A549 (cell line): ENCODE results near the gene UBE3C. TPM values are rescaled to one million over a fixed set of nuclear protein-coding genes. Genes with fewer than 3 reads are reported as not detected.

Experiments used
- ATAC-seq, 2 experiments: fragments of 200-7000 bp in 1 of 2; fragments of >200 bp in 1 of 2; cut with Nextera tagmentation in 1 of 2; cut with Tn5 transposase in 1 of 2; 3 replicates each; pipeline versions ENCODE4 v1.8.0 to v1.9.1; 2018 to 2020; ENCODE audit warnings: mild to moderate bottlenecking in 1 of 2, moderate library complexity in 1 of 2
- CTCF ChIA-PET: fragments of 300-600 bp; sonication (Branson Sonifier 250); formaldehyde crosslinking; extraction: SDS; loops from one replicate; lab custom pipeline; 2021; ENCODE audit warnings: antibody characterized with exemption, inconsistent platforms; lab: Yijun Ruan, JAX
- POLR2A ChIA-PET: fragments of 350-600 bp; formaldehyde crosslinking; extraction: SDS; loops from one replicate; lab custom pipeline; 2021; ENCODE audit warnings: antibody characterized with exemption, inconsistent platforms; lab: Yijun Ruan, JAX
- DNase-seq, 2 experiments: peaks; one replicate each; pipeline versions ENCODE4 v3.0.0 to v3.0.0-alpha.2; 2011 to 2016; ENCODE audit warnings: low read depth in 1 of 2, low spot score in 1 of 2
- FAIRE-seq: peaks from 2 replicates; lab custom pipeline; 2011; peaks lifted over from hg19 to GRCh38; lab: Jason Lieb, UNC
- H3K27ac ChIP-seq, 2 experiments: fragments of >200 bp; sonication (Bioruptor Twin); formaldehyde crosslinking; 3 replicates each; pipeline ENCODE4 v1.5.1; 2016 to 2017
- H3K4me1 ChIP-seq: fragments of >200 bp; sonication (Bioruptor Twin); formaldehyde crosslinking; 3 replicates; pipeline ENCODE4 v1.6.1; 2016
- H3K4me2 ChIP-seq: fragments of >200 bp; sonication (Bioruptor Twin); formaldehyde crosslinking; 3 replicates; pipeline ENCODE4 v1.6.1; 2016
- H3K4me3 ChIP-seq: fragments of >200 bp; sonication (Bioruptor Twin); formaldehyde crosslinking; 3 replicates; pipeline ENCODE4 v1.5.1; 2016
- H3K9me3 ChIP-seq: fragments of >200 bp; sonication (Bioruptor Twin); formaldehyde crosslinking; 3 replicates; pipeline ENCODE4 v1.6.1; 2016
- CBX2 ChIP-seq: fragments of 200-600 bp; sonication (generic); IDR thresholded peaks from 2 replicates; pipeline ENCODE4 v1.6.1; 2016; ENCODE audit warnings: low read depth, mild to moderate bottlenecking, borderline replicate concordance
- CBX8 ChIP-seq: fragments of 200-600 bp; sonication (generic); IDR thresholded peaks from 2 replicates; pipeline ENCODE4 v1.6.1; 2016
- CEBPB ChIP-seq, 2 experiments: fragments of >200 bp in 1 of 2; sonication (Bioruptor Twin) in 1 of 2; formaldehyde crosslinking in 1 of 2; IDR thresholded peaks; 2 replicates each; pipeline ENCODE4 v1.6.1; 2012 to 2016
- CHD2 ChIP-seq: fragments of 150-350 bp; IDR thresholded peaks from 2 replicates; pipeline ENCODE4 v1.6.1; 2014; ENCODE audit warnings: low read length; ENCODE audit not compliant: partially characterized antibody
- CHD4 ChIP-seq: fragments of 200-600 bp; sonication (generic); IDR thresholded peaks from 2 replicates; pipeline ENCODE4 v1.6.1; 2016; ENCODE audit warnings: antibody characterized with exemption, mild to moderate bottlenecking, borderline replicate concordance
- ESRRA ChIP-seq: fragments of 150-350 bp; IDR thresholded peaks from 2 replicates; pipeline ENCODE4 v1.6.1; 2014; ENCODE audit warnings: mild to moderate bottlenecking, low read length, borderline replicate concordance
- FOXS1 ChIP-seq: fragments of 250-450 bp; sonication (Bioruptor Pico); IDR thresholded peaks from 2 replicates; pipeline ENCODE4 v1.5.0; 2020; ENCODE audit warnings: mild to moderate bottlenecking, moderate library complexity
- GATA3 ChIP-seq: IDR thresholded peaks from 2 replicates; pipeline ENCODE4 v1.6.1; 2012; ENCODE audit warnings: borderline replicate concordance
- HDAC2 ChIP-seq: fragments of 200-600 bp; sonication (generic); IDR thresholded peaks from 2 replicates; pipeline ENCODE4 v1.6.1; 2016
- HES2 ChIP-seq: fragments of >200 bp; sonication (Bioruptor Twin); formaldehyde crosslinking; IDR thresholded peaks from 2 replicates; pipeline ENCODE4 v1.6.1; 2016
- MAFK ChIP-seq: fragments of 450-650 bp; IDR thresholded peaks from 2 replicates; pipeline ENCODE4 v1.6.1; 2014; ENCODE audit not compliant: partially characterized antibody
- NFE2L2 ChIP-seq: fragments of 150-350 bp; conservative IDR thresholded peaks from 2 replicates; pipeline ENCODE4 v1.6.1; 2014; ENCODE audit warnings: low read length
- RARB ChIP-seq: fragments of 250-450 bp; sonication (Bioruptor Pico); IDR thresholded peaks from 2 replicates; pipeline ENCODE4 v1.8.0; 2021; ENCODE audit warnings: mild to moderate bottlenecking, moderate library complexity
- RFX5 ChIP-seq: fragments of 450-650 bp; IDR thresholded peaks from 2 replicates; pipeline ENCODE4 v1.7.1; 2014; ENCODE audit warnings: antibody characterized with exemption, mild to moderate bottlenecking, moderate library complexity
- RNF2 ChIP-seq: fragments of 200-600 bp; sonication (generic); IDR thresholded peaks from 2 replicates; pipeline ENCODE4 v1.6.1; 2016; ENCODE audit warnings: low read depth, mild to moderate bottlenecking, antibody characterized with exemption, moderate library complexity, borderline replicate concordance
- SMC3 ChIP-seq: fragments of >200 bp; sonication (Bioruptor Twin); formaldehyde crosslinking; IDR thresholded peaks from 3 replicates; pipeline ENCODE4 v1.6.1; 2018; ENCODE audit warnings: inconsistent platforms
- SREBF2 ChIP-seq: fragments of 450-650 bp; IDR thresholded peaks from 2 replicates; pipeline ENCODE4 v1.6.1; 2014; ENCODE audit warnings: mild to moderate bottlenecking, moderate library complexity
- TFCP2L1 ChIP-seq: fragments of 250-450 bp; sonication (Bioruptor Pico); IDR thresholded peaks from 2 replicates; pipeline ENCODE4 v1.5.0; 2021; ENCODE audit warnings: mild to moderate bottlenecking
- ZC3H11A ChIP-seq: fragments of 450-650 bp; IDR thresholded peaks from 2 replicates; pipeline ENCODE4 v1.6.1; 2014; ENCODE audit warnings: antibody characterized with exemption, mild to moderate bottlenecking
- ZFP36 ChIP-seq: fragments of 450-650 bp; IDR thresholded peaks from 2 replicates; pipeline ENCODE4 v1.6.1; 2014; ENCODE audit warnings: borderline replicate concordance; ENCODE audit not compliant: partially characterized antibody
- WGBS: methylation state at CpG from one replicate; pipeline ENCODE4 v1.1.6; 2017; ENCODE audit errors: missing lambda C conversion rate; 5-methylcytosine and 5-hydroxymethylcytosine counted together
- polyA plus RNA-seq, 4 experiments: library from polyadenylated mRNA; depleted of rRNA in 3 of 4; stranded (reverse); fragments of >200 nt; fragmentation: RNase III in 1 of 4; extraction: RNeasy Plus Mini Kit Qiagen cat#74134 plus additional on column Dnase treatment in 1 of 4; gene quantifications; 2 replicates in 3 of 4; 3 replicates in 1 of 4; pipeline ENCODE4 v1.2.3, GENCODE V29; 2011 to 2017
- TF ChIP-seq, protein P1 (sequence below): fragments of 200-600 bp; sonication (generic); IDR thresholded peaks from 2 replicates; pipeline ENCODE4 v1.6.1; 2016; ENCODE audit warnings: antibody characterized with exemption, mild to moderate bottlenecking, moderate library complexity
- TF ChIP-seq, protein P2 (sequence below): fragments of >200 bp; sonication (Bioruptor Twin); formaldehyde crosslinking; IDR thresholded peaks from 3 replicates; pipeline ENCODE4 v1.5.1; 2016
- TF ChIP-seq, protein P3 (sequence below): IDR thresholded peaks from 2 replicates; pipeline ENCODE4 v1.6.1; 2012; ENCODE audit warnings: low read depth, borderline replicate concordance

Gene UBE3C
- polyA plus RNA-seq, 2 of the 4 experiments (the other 2 are of a cell fraction): 52.1 to 73.2 TPM

DNA sequence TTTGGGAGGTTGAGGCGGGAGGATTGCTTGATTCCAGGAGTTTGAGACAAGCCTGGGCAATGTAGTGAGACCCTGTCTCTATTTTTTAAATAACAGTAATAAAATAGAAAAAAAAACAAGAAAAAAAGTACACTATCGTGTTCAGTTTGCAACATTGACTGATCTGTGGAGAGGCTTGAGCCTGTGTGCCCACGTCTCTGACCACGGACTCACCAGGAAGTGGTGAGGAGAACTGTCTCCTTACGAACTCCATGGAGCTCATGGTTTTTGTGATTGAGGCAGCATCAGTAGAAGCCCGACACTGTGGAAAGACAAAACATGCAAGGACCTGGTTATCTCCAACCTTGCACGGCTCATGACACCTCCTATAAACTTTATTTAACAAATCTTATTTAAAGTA is 174.2 kb downstream of the UBE3C start:
- Histone ChIP-seq H3K27ac (no peak overlapping the region), H3K4me3 (no peak overlapping the region)
- no peak for TF ChIP-seq HES2
- TF ChIP-seq CHD4: no peak
- no peak for TF ChIP-seq TFCP2L1 (CRISPR knock-in tag)
- no peak for TF ChIP-seq CBX2
- TF ChIP-seq FOXS1 (CRISPR knock-in tag): no peak
- TF ChIP-seq, protein P1, sequence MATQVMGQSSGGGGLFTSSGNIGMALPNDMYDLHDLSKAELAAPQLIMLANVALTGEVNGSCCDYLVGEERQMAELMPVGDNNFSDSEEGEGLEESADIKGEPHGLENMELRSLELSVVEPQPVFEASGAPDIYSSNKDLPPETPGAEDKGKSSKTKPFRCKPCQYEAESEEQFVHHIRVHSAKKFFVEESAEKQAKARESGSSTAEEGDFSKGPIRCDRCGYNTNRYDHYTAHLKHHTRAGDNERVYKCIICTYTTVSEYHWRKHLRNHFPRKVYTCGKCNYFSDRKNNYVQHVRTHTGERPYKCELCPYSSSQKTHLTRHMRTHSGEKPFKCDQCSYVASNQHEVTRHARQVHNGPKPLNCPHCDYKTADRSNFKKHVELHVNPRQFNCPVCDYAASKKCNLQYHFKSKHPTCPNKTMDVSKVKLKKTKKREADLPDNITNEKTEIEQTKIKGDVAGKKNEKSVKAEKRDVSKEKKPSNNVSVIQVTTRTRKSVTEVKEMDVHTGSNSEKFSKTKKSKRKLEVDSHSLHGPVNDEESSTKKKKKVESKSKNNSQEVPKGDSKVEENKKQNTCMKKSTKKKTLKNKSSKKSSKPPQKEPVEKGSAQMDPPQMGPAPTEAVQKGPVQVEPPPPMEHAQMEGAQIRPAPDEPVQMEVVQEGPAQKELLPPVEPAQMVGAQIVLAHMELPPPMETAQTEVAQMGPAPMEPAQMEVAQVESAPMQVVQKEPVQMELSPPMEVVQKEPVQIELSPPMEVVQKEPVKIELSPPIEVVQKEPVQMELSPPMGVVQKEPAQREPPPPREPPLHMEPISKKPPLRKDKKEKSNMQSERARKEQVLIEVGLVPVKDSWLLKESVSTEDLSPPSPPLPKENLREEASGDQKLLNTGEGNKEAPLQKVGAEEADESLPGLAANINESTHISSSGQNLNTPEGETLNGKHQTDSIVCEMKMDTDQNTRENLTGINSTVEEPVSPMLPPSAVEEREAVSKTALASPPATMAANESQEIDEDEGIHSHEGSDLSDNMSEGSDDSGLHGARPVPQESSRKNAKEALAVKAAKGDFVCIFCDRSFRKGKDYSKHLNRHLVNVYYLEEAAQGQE: no peak
- TF ChIP-seq CHD2: no peak
- no peak for TF ChIP-seq SREBF2
- no peak for TF ChIP-seq CBX8
- TF ChIP-seq RFX5: no peak
- no peak for TF ChIP-seq ZC3H11A
- no peak for TF ChIP-seq HDAC2
- TF ChIP-seq, protein P2, sequence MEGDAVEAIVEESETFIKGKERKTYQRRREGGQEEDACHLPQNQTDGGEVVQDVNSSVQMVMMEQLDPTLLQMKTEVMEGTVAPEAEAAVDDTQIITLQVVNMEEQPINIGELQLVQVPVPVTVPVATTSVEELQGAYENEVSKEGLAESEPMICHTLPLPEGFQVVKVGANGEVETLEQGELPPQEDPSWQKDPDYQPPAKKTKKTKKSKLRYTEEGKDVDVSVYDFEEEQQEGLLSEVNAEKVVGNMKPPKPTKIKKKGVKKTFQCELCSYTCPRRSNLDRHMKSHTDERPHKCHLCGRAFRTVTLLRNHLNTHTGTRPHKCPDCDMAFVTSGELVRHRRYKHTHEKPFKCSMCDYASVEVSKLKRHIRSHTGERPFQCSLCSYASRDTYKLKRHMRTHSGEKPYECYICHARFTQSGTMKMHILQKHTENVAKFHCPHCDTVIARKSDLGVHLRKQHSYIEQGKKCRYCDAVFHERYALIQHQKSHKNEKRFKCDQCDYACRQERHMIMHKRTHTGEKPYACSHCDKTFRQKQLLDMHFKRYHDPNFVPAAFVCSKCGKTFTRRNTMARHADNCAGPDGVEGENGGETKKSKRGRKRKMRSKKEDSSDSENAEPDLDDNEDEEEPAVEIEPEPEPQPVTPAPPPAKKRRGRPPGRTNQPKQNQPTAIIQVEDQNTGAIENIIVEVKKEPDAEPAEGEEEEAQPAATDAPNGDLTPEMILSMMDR: no peak
- no peak for TF ChIP-seq RARB (CRISPR knock-in tag)
- TF ChIP-seq, all 56 proteins: peak for 0
- DNase-seq (no peak), FAIRE-seq (no peak), ATAC-seq (no peak)
- no peak overlapping the region for H3K4me2 ChIP-seq
- peaks cover 24% of the 10 kb centered on the region for H3K4me1 ChIP-seq
- ChIA-PET POLR2A (no interaction called here), CTCF (interaction anchor here (2.3 kb wide), 1 partner anchor 26 kb away, joined by 9 read pairs; no protein-coding TSS in a partner anchor)
- H3K9me3 ChIP-seq: no peaks in the 10 kb centered on the region
- 89% methylated on average over 7 of the region's 7 CpGs for WGBS

GRCh38 chr7:157313645-157314044 is 174.9 kb downstream of the UBE3C start:
- no peak for TF ChIP-seq ESRRA
- TF ChIP-seq MAFK: peak; percentile 33
- TF ChIP-seq ZC3H11A: no peak
- TF ChIP-seq, all 56 proteins: peak for 1
- Histone ChIP-seq H3K4me3 (no peak overlapping the region), H3K4me1 (peaks cover 31% of the 10 kb centered on the region), H3K9me3 (no peaks in the 10 kb centered on the region), H3K4me2 (no peak overlapping the region), H3K27ac (no peak overlapping the region)
- DNase-seq (no peak), ATAC-seq (no peak), FAIRE-seq (no peak)
- WGBS: 83% methylated on average over 15 of the region's 15 CpGs
- ChIA-PET POLR2A (no interaction called here), CTCF (interaction anchor here (2.3 kb wide), 1 partner anchor 26 kb away, joined by 9 read pairs; no protein-coding TSS in a partner anchor)

DNA sequence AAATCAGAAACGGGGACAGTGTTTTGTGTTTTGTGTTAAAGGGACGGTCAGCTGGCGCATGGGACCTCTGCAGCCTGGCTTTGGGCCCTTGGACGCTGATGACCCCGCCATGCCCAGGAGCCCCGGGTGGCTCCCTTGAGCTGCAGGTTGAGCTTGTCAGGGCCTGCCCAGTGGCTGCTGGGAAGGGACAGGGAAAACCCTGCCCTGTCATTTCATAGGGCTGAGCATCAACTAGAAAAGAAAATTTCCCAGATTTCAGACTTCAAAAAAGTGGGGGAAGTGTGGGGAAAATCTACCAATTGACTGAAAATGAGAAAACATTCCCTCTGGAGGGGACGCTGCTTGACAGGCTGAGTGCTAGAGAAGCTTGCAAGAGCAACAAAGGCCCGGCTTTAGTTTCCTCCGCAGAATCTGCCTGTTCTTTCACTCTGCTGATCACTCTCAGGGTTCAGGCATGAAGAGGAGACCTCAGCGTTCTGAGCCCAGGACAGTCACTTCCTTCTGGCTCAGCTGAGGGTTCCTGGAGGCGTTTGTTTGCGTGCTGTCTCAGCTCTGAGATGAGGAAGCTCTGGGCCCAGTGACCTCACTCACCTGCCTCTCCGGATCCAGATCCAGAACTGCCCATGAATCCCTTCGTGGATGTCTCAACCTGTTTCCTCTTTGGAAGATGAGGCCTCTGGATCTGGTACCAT is 179.4 kb downstream of the UBE3C start:
- ATAC-seq (peak; percentile 61 to 68; a peak in 4 of 6 replicates), FAIRE-seq (no peak), DNase-seq (no peak)
- WGBS: 66% methylated on average over 14 of the region's 14 CpGs
- CTCF ChIA-PET: interaction anchor here (1.1 to 3.9 kb wide), 3 partner anchors 10 to 20 kb away, joined by 3 to 16 read pairs (median 6); no protein-coding TSS in a partner anchor
- Histone ChIP-seq H3K9me3 (no peaks in the 10 kb centered on the region), H3K4me3 (no peak overlapping the region), H3K4me2 (no peak overlapping the region), H3K4me1 (peaks cover 14% of the 10 kb centered on the region), H3K27ac (peak overlapping the region; percentile 11 to 72; a peak in 3 of 6 replicates)
- TF ChIP-seq CBX2 (no peak), RNF2 (no peak), ZFP36 (no peak), NFE2L2 (no peak), SMC3 (no peak), GATA3 (no peak), CEBPB (IDR thresholded peaks at IDR 0.05) (no peak)
- TF ChIP-seq, protein P3, sequence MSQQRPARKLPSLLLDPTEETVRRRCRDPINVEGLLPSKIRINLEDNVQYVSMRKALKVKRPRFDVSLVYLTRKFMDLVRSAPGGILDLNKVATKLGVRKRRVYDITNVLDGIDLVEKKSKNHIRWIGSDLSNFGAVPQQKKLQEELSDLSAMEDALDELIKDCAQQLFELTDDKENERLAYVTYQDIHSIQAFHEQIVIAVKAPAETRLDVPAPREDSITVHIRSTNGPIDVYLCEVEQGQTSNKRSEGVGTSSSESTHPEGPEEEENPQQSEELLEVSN: no peak
- POLR2A ChIA-PET: interaction anchor here (1.4 kb wide), 1 partner anchor 17 kb away, joined by 4 read pairs; no protein-coding TSS in a partner anchor
